ENCODE measurements around the gene CPXM1.
A peak's percentile ranks its signal among the peaks of the same experiment; 100 is the strongest.

The CPXM1 gene

DNA sequence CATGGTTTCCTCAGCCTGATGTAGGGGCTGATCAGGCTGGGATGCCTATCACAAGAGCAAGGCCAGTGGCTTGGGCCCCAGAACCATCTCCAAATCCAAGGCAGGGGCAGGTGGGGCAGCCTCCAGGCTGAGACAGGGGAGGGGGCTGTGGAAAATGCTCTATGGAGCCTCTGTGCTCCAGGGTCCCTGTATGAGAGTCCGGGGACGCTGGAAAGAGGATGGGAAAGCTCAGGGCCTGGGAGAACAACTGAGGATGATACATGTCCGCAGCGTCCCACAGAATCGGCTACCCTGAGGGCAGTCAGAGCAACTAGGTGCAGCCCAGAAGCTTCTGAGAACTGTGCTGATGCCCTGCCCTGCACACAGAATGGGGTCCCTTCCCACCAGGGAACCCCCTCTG, 43.4 kb downstream of the CPXM1 start:
- TF ChIP-seq, protein P1, sequence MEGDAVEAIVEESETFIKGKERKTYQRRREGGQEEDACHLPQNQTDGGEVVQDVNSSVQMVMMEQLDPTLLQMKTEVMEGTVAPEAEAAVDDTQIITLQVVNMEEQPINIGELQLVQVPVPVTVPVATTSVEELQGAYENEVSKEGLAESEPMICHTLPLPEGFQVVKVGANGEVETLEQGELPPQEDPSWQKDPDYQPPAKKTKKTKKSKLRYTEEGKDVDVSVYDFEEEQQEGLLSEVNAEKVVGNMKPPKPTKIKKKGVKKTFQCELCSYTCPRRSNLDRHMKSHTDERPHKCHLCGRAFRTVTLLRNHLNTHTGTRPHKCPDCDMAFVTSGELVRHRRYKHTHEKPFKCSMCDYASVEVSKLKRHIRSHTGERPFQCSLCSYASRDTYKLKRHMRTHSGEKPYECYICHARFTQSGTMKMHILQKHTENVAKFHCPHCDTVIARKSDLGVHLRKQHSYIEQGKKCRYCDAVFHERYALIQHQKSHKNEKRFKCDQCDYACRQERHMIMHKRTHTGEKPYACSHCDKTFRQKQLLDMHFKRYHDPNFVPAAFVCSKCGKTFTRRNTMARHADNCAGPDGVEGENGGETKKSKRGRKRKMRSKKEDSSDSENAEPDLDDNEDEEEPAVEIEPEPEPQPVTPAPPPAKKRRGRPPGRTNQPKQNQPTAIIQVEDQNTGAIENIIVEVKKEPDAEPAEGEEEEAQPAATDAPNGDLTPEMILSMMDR (IDR thresholded peaks at IDR 0.05; ENCODE audit: poor library complexity, severe bottlenecking): no peak
- no peak for ATAC-seq (ENCODE audit: low read depth)

DNA sequence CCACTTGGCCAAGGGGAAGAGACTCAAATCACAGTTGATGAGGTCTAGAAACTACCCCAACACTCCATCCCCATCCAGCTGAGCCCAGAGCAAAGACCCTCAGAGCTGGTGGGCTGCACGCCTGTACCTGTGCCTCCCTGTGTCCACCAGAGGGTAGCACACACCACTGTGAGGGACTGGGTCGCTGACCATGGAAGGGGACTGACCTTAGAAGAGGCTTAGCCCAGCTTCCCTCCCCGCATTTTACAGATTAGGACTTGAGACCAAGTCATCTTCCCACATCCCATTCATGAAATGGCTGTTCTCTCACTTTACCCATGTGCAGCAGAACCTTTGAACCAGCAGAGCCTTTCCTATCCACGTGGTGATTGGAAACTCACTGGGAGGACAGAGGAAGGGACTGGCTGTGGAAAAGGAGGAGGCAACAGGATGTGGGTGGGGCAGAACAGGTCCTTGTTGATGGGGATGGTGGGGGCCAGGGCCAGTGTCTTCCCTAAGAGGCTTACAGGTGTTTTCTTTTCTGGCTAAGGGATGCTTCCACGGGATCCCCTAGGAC, 44.3 kb downstream of the CPXM1 start:
- TF ChIP-seq, protein P1 (IDR thresholded peaks at IDR 0.05; ENCODE audit: poor library complexity, severe bottlenecking): peak; percentile 69
- Histone ChIP-seq H3K27me3 (ENCODE audit: insufficient read depth, poor library complexity, severe bottlenecking) (peaks cover 21% of the 10 kb centered on the region), H3K27ac (ENCODE audit: poor library complexity, severe bottlenecking) (no peak overlapping the region), H3K36me3 (ENCODE audit: low read depth) (no peaks in the 10 kb centered on the region), H3K9me3 (ENCODE audit: severe bottlenecking) (no peaks in the 10 kb centered on the region), H3K4me1 (ENCODE audit: insufficient read depth, poor library complexity, severe bottlenecking) (no peaks in the 10 kb centered on the region), H3K4me3 (ENCODE audit: severe bottlenecking) (no peak overlapping the region)
- DNase-seq (ENCODE audit: low spot score) (no peak), ATAC-seq (ENCODE audit: low read depth) (peak; percentile 30; the same call in 2 of the 3 replicates)

More for the DNA sequence above, 43.4 kb downstream of the CPXM1 start:
- no peaks in the 10 kb centered on the region for H3K4me1 ChIP-seq (ENCODE audit: insufficient read depth, poor library complexity, severe bottlenecking)
- H3K27me3 ChIP-seq (ENCODE audit: insufficient read depth, poor library complexity, severe bottlenecking): peaks cover 21% of the 10 kb centered on the region
- H3K4me3 ChIP-seq (ENCODE audit: severe bottlenecking): no peak overlapping the region
- no peaks in the 10 kb centered on the region for H3K9me3 ChIP-seq (ENCODE audit: severe bottlenecking)
- H3K27ac ChIP-seq (ENCODE audit: poor library complexity, severe bottlenecking): no peak overlapping the region
- no peaks in the 10 kb centered on the region for H3K36me3 ChIP-seq (ENCODE audit: low read depth)
- no peak for DNase-seq (ENCODE audit: low spot score)

DNA sequence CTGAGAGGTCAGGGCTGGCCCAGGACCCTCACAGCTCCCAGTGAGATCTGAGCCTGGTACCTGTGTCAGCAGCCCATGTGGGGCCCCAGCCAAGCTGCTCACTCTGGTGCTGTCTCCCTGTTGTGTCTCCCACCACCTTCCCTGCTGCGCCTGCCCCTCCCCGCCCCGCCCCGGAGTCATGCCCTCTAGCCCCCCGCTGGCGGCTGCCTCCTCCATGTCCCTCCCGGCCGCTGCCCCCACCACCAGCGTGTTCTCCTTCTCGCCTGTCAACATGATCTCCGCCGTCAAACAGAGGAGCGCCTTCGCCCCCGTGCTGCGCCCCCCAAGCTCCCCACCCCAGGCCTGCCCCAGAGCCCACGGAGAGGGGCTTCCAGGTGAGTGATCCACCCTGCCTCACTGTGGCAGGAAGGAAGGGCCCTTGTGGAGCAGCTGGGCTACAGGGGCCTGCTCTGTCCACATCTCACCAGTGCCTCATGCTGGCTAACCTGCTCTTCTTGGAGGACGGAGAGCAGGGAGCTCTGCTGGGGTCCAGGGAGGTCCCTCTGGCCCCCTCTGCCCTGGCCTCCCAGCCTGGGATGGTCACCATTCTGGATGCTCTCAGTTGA, 44.9 kb downstream of the CPXM1 start:
- ATAC-seq (ENCODE audit: low read depth): no peak
- Histone ChIP-seq H3K27me3 (ENCODE audit: insufficient read depth, poor library complexity, severe bottlenecking) (peaks cover 21% of the 10 kb centered on the region), H3K27ac (ENCODE audit: poor library complexity, severe bottlenecking) (no peak overlapping the region), H3K36me3 (ENCODE audit: low read depth) (no peaks in the 10 kb centered on the region), H3K4me3 (ENCODE audit: severe bottlenecking) (no peak overlapping the region), H3K4me1 (ENCODE audit: insufficient read depth, poor library complexity, severe bottlenecking) (no peaks in the 10 kb centered on the region), H3K9me3 (ENCODE audit: severe bottlenecking) (no peaks in the 10 kb centered on the region)
- no peak for DNase-seq (ENCODE audit: low spot score)
- TF ChIP-seq, protein P1 (IDR thresholded peaks at IDR 0.05; ENCODE audit: poor library complexity, severe bottlenecking): no peak

DNA sequence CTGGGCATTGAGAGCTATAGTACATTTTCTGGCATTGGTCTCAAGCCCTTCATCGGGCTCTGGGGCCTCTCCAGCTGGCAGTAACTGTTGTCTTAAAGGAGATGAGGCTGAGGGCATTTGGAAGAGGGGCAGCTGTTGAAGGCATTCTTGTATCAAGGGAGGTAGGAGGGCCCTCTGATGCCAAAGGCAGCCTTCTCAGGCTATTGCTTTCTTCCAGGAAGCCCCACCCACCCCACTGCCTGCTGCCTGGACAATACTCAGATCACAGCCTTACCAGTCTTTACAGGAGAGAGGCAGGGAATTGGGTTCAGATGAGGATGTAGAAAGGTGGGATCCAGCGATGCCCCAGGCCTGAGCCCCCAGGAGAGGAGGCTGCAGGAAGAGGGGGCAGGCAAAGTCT, 46.0 kb downstream of the CPXM1 start:
- Histone ChIP-seq H3K4me1 (ENCODE audit: insufficient read depth, poor library complexity, severe bottlenecking) (no peaks in the 10 kb centered on the region), H3K27me3 (ENCODE audit: insufficient read depth, poor library complexity, severe bottlenecking) (peaks cover 21% of the 10 kb centered on the region), H3K27ac (ENCODE audit: poor library complexity, severe bottlenecking) (no peak overlapping the region), H3K9me3 (ENCODE audit: severe bottlenecking) (no peaks in the 10 kb centered on the region), H3K4me3 (ENCODE audit: severe bottlenecking) (no peak overlapping the region), H3K36me3 (ENCODE audit: low read depth) (no peaks in the 10 kb centered on the region)
- DNase-seq (ENCODE audit: low spot score): no peak
- ATAC-seq (ENCODE audit: low read depth): no peak
- TF ChIP-seq, protein P1 (IDR thresholded peaks at IDR 0.05; ENCODE audit: poor library complexity, severe bottlenecking): no peak

DNA sequence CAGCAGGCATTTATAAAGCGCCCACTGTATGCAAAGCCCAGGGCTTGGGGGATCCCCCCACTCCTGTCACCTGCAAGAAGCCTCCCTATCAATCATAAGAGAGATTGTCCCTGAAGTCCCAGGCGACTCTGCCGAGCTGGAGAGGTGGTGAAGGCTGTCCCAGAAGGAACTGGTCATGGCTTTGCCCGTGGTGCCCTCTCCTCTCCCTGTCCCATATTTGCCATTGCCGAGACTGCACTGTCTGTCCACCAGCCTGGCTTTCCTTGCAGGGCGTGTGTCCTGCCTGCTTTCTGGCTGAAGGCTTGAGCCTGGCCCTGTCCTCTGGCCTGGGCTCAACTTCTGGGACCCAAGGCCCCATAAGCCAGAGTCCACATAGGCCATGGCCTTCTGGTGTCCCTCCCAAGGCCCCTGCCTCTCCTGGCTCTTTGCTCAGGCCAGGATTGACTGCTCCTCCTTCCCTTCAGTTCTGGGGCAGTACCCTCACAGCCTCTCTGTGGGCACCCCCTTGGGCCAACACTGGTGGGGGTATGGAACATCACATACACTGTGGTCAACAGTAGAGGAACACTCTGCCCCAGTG, 46.9 kb downstream of the CPXM1 start:
- no peaks in the 10 kb centered on the region for H3K36me3 ChIP-seq (ENCODE audit: low read depth)
- H3K27me3 ChIP-seq (ENCODE audit: insufficient read depth, poor library complexity, severe bottlenecking): peaks cover 21% of the 10 kb centered on the region
- H3K9me3 ChIP-seq (ENCODE audit: severe bottlenecking): no peaks in the 10 kb centered on the region
- TF ChIP-seq, protein P1 (IDR thresholded peaks at IDR 0.05; ENCODE audit: poor library complexity, severe bottlenecking): no peak
- ATAC-seq (ENCODE audit: low read depth) (no peak), DNase-seq (ENCODE audit: low spot score) (no peak)
- H3K27ac ChIP-seq (ENCODE audit: poor library complexity, severe bottlenecking): no peak overlapping the region
- no peaks in the 10 kb centered on the region for H3K4me1 ChIP-seq (ENCODE audit: insufficient read depth, poor library complexity, severe bottlenecking)
- H3K4me3 ChIP-seq (ENCODE audit: severe bottlenecking): no peak overlapping the region

Data from RWPE2 (cell line).